Colonic mucosa (tissue), 4 donors: ENCODE results near the gene ITPR2. TPM values are rescaled to one million over a fixed set of nuclear protein-coding genes. Genes with fewer than 3 reads are reported as not detected.

Experiments used
- DNase-seq: peaks from one replicate; pipeline ENCODE4 v3.0.0-alpha.2; 2020
- H3K27ac ChIP-seq: fragments of 200-600 bp; one replicate; pipeline ENCODE4 v1.8.0; 2021
- H3K27me3 ChIP-seq: fragments of 200-600 bp; one replicate; pipeline ENCODE4 v1.8.0; 2021
- H3K36me3 ChIP-seq: fragments of 200-600 bp; one replicate; pipeline ENCODE4 v1.8.0; 2021
- H3K4me1 ChIP-seq: fragments of 200-600 bp; one replicate; pipeline ENCODE4 v1.8.0; 2021; ENCODE audit warnings: mild to moderate bottlenecking
- H3K4me3 ChIP-seq: fragments of 200-600 bp; one replicate; pipeline ENCODE4 v1.8.0; 2021
- H3K9ac ChIP-seq, 2 donors: one replicate each; pipeline ENCODE4 v1.7.0; 2013; ENCODE audit warnings: control low read depth in 2 of 2, low read depth in 2 of 2, low read length in 2 of 2
- H3K9me3 ChIP-seq: fragments of 200-600 bp; one replicate; pipeline ENCODE4 v1.8.0; 2021
- CTCF ChIP-seq: fragments of 200-600 bp; IDR thresholded peaks from one replicate; pipeline ENCODE4 v1.8.0; 2022; ENCODE audit warnings: antibody characterized with exemption, mild to moderate bottlenecking
- intact Hi-C: fragments of 100-400 bp; cut with DNase I; formaldehyde crosslinking; loops from one replicate; pipeline ENCODE4 v1.14.1; 2022
- total RNA-seq, 2 donors: library from RNA; stranded (reverse); fragmentation: NEBNext Ultra II Directional in 1 of 2; extraction: Animal tissue kit (Norgen Biotek cat#: 25700) in 1 of 2; gene quantifications; one replicate each; pipeline ENCODE4 v1.2.1, GENCODE V29; 2021
- donor health status: healthy.
- donor health status: DM: no; HTN: no; CAD: no.
- donor health status: DM: no; HTN: no; CAD: no.

Gene ITPR2
- total RNA-seq, 2 donors from 2014 or later, result 15.9 to 39.3 TPM

GRCh38 chr12:26535826-26536225 lies 297.2 kb downstream of the ITPR2 start:
- Histone ChIP-seq H3K36me3 (no peaks in the 10 kb centered on the region), H3K27ac (no peak overlapping the region), H3K4me1 (no peaks in the 10 kb centered on the region), H3K4me3 (no peak overlapping the region), H3K9me3 (no peaks in the 10 kb centered on the region), H3K9ac (no peak overlapping the region), H3K27me3 (no peaks in the 10 kb centered on the region)
- intact Hi-C loops, result no loop called here
- no peak for TF ChIP-seq CTCF
- no peak for DNase-seq

GRCh38 chr12:26534071-26534470 lies 298.9 kb downstream of the ITPR2 start:
- H3K9me3 ChIP-seq, result no peaks in the 10 kb centered on the region
- H3K9ac ChIP-seq, result no peak overlapping the region
- H3K4me3 ChIP-seq, result no peak overlapping the region
- intact Hi-C loops, result no loop called here
- H3K4me1 ChIP-seq, result no peaks in the 10 kb centered on the region
- no peak for TF ChIP-seq CTCF
- H3K27ac ChIP-seq, result no peak overlapping the region
- H3K36me3 ChIP-seq, result no peaks in the 10 kb centered on the region
- H3K27me3 ChIP-seq, result no peaks in the 10 kb centered on the region
- no peak for DNase-seq

- Histone ChIP-seq H3K27me3 (no peaks in the 10 kb centered on the region), H3K36me3 (no peaks in the 10 kb centered on the region), H3K4me3 (no peak overlapping the region), H3K27ac (no peak overlapping the region), H3K9ac (no peak overlapping the region), H3K9me3 (no peaks in the 10 kb centered on the region), H3K4me1 (no peaks in the 10 kb centered on the region)
- intact Hi-C loops, result no loop called here
- no peak for TF ChIP-seq CTCF
- no peak for DNase-seq
These were observed 299.8 kb downstream of the ITPR2 start for GRCh38 chr12:26533211-26533610.

- Histone ChIP-seq H3K27me3 (no peaks in the 10 kb centered on the region), H3K9ac (no peak overlapping the region), H3K4me1 (no peaks in the 10 kb centered on the region), H3K36me3 (no peaks in the 10 kb centered on the region), H3K9me3 (no peaks in the 10 kb centered on the region), H3K4me3 (no peak overlapping the region), H3K27ac (no peak overlapping the region)
- no peak for TF ChIP-seq CTCF
- intact Hi-C loops, result no loop called here
- DNase-seq, result no peak
These were observed 302.5 kb downstream of the ITPR2 start for GRCh38 chr12:26530461-26530860.

- no peaks in the 10 kb centered on the region for H3K36me3 ChIP-seq
- intact Hi-C loops, result no loop called here
These were observed 304.1 kb downstream of the ITPR2 start for GRCh38 chr12:26528943-26529342.

More at GRCh38 chr12:26528943-26529342, 304.1 kb downstream of the ITPR2 start:
- TF ChIP-seq CTCF, result no peak
- H3K27me3 ChIP-seq, result no peaks in the 10 kb centered on the region
- no peak overlapping the region for H3K4me3 ChIP-seq
- H3K27ac ChIP-seq, result no peak overlapping the region
- H3K9ac ChIP-seq, result no peak overlapping the region
- H3K9me3 ChIP-seq, result no peaks in the 10 kb centered on the region
- DNase-seq, result no peak
- no peaks in the 10 kb centered on the region for H3K4me1 ChIP-seq
